HepG2 (cell line): ENCODE measurements around the gene CEP19. TPM values are rescaled to one million over a fixed set of nuclear protein-coding genes. Genes with fewer than 3 reads are reported as not detected.

ENCODE experiments used
- HNRNPH1 ChIP-seq: fragments of 200-400 bp; formaldehyde crosslinking; optimal IDR thresholded peaks from 2 replicates; pipeline ENCODE3; 2017; ENCODE audit warnings: mild to moderate bottlenecking, low read depth, low read length
- KDM4B ChIP-seq: sonication (generic); formaldehyde crosslinking; IDR thresholded peaks from 2 replicates; pipeline ENCODE4 v1.4.0; 2020; ENCODE audit warnings: missing genetic modification reagents
- NAIF1 ChIP-seq: sonication (generic); formaldehyde crosslinking; IDR thresholded peaks from 2 replicates; pipeline ENCODE4 v1.5.0; 2020; ENCODE audit warnings: mild to moderate bottlenecking, missing genetic modification reagents, borderline replicate concordance
- TCF12 ChIP-seq, 2 experiments: fragments of 450-650 bp in 1 of 2; sonication (generic) in 1 of 2; formaldehyde crosslinking in 1 of 2; IDR thresholded peaks; 2 replicates each; pipeline versions ENCODE4 v1.6.1 to v1.8.0; 2017 to 2022; ENCODE audit warnings: antibody characterized with exemption in 1 of 2, mild to moderate bottlenecking in 1 of 2, missing genetic modification reagents in 1 of 2, moderate library complexity in 1 of 2
- ZFP37 ChIP-seq: sonication (generic); formaldehyde crosslinking; IDR thresholded peaks from 2 replicates; pipeline ENCODE4 v1.4.0; 2020; ENCODE audit warnings: missing genetic modification reagents, borderline replicate concordance
- ZNF737 ChIP-seq: sonication (generic); formaldehyde crosslinking; IDR thresholded peaks from 2 replicates; pipeline ENCODE4 v1.5.0; 2020; ENCODE audit warnings: missing genetic modification reagents, mild to moderate bottlenecking, borderline replicate concordance
- ZNF746 ChIP-seq: sonication (generic); formaldehyde crosslinking; IDR thresholded peaks from 2 replicates; pipeline ENCODE4 v1.8.0; 2022; ENCODE audit warnings: mild to moderate bottlenecking, missing genetic modification reagents
- polyA plus RNA-seq, 8 experiments: library from polyadenylated mRNA; depleted of rRNA in 3 of 8; stranded (reverse) in 7 of 8; unstranded in 1 of 8; fragments of >200 nt; fragmentation: Illumina TruSeq in 4 of 8; extraction: Trizol in 4 of 8; gene quantifications; 2 replicates each; pipeline versions ENCODE4 v1.2.1 to v1.2.3, GENCODE V29; 2011 to 2016; ENCODE audit warnings: low read depth in 4 of 8, missing spikeins in 1 of 8, mixed read lengths in 1 of 8; ENCODE audit not compliant: insufficient read depth in 1 of 8
- total RNA-seq, 5 experiments: library from RNA; depleted of rRNA; stranded (reverse); fragments of >200 nt; fragmentation: Illumina TruSeq; extraction: Trizol; gene quantifications; 2 replicates each; pipeline ENCODE4 v1.2.3, GENCODE V29; 2016; ENCODE audit warnings: low read depth in 1 of 5
- TF ChIP-seq, protein P1 (sequence below): sonication (generic); formaldehyde crosslinking; IDR thresholded peaks from 2 replicates; pipeline ENCODE4 v1.4.0; 2020; ENCODE audit warnings: missing genetic modification reagents
- TF ChIP-seq, protein P2 (sequence below): sonication (generic); formaldehyde crosslinking; IDR thresholded peaks from 2 replicates; pipeline ENCODE4 v1.9.0; 2021; ENCODE audit warnings: missing genetic modification reagents, borderline replicate concordance
- TF ChIP-seq, protein P3 (sequence below): sonication (generic); formaldehyde crosslinking; IDR thresholded peaks from 2 replicates; pipeline ENCODE4 v1.4.0; 2020; ENCODE audit warnings: missing genetic modification reagents
- TF ChIP-seq, protein P4 (sequence below): sonication (generic); formaldehyde crosslinking; IDR thresholded peaks from 2 replicates; pipeline ENCODE4 v1.9.0; 2021; ENCODE audit warnings: missing genetic modification reagents, borderline replicate concordance

CEP19 gene
- total and polyA plus RNA-seq, 2 of the 13 experiments (the other 11 are each of a cell fraction or from before 2014, with no cell fraction given), result 0.48 to 1.2 TPM

- TF ChIP-seq, protein P1, sequence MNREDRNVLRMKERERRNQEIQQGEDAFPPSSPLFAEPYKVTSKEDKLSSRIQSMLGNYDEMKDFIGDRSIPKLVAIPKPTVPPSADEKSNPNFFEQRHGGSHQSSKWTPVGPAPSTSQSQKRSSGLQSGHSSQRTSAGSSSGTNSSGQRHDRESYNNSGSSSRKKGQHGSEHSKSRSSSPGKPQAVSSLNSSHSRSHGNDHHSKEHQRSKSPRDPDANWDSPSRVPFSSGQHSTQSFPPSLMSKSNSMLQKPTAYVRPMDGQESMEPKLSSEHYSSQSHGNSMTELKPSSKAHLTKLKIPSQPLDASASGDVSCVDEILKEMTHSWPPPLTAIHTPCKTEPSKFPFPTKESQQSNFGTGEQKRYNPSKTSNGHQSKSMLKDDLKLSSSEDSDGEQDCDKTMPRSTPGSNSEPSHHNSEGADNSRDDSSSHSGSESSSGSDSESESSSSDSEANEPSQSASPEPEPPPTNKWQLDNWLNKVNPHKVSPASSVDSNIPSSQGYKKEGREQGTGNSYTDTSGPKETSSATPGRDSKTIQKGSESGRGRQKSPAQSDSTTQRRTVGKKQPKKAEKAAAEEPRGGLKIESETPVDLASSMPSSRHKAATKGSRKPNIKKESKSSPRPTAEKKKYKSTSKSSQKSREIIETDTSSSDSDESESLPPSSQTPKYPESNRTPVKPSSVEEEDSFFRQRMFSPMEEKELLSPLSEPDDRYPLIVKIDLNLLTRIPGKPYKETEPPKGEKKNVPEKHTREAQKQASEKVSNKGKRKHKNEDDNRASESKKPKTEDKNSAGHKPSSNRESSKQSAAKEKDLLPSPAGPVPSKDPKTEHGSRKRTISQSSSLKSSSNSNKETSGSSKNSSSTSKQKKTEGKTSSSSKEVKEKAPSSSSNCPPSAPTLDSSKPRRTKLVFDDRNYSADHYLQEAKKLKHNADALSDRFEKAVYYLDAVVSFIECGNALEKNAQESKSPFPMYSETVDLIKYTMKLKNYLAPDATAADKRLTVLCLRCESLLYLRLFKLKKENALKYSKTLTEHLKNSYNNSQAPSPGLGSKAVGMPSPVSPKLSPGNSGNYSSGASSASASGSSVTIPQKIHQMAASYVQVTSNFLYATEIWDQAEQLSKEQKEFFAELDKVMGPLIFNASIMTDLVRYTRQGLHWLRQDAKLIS, result no peak
- TF ChIP-seq, protein P2, sequence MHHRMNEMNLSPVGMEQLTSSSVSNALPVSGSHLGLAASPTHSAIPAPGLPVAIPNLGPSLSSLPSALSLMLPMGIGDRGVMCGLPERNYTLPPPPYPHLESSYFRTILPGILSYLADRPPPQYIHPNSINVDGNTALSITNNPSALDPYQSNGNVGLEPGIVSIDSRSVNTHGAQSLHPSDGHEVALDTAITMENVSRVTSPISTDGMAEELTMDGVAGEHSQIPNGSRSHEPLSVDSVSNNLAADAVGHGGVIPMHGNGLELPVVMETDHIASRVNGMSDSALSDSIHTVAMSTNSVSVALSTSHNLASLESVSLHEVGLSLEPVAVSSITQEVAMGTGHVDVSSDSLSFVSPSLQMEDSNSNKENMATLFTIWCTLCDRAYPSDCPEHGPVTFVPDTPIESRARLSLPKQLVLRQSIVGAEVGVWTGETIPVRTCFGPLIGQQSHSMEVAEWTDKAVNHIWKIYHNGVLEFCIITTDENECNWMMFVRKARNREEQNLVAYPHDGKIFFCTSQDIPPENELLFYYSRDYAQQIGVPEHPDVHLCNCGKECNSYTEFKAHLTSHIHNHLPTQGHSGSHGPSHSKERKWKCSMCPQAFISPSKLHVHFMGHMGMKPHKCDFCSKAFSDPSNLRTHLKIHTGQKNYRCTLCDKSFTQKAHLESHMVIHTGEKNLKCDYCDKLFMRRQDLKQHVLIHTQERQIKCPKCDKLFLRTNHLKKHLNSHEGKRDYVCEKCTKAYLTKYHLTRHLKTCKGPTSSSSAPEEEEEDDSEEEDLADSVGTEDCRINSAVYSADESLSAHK (CRISPR knock-in tag), result no peak
- TF ChIP-seq HNRNPH1 (no peak), NAIF1 (no peak), KDM4B (no peak), ZNF737 (CRISPR knock-in tag) (no peak), ZFP37 (CRISPR knock-in tag) (no peak), TCF12 (IDR thresholded peaks at IDR 0.05) (no peak), TCF12 (CRISPR knock-in tag; IDR thresholded peaks at IDR 0.05) (no peak), ZNF746 (CRISPR knock-in tag) (no peak)
- TF ChIP-seq, protein P3, sequence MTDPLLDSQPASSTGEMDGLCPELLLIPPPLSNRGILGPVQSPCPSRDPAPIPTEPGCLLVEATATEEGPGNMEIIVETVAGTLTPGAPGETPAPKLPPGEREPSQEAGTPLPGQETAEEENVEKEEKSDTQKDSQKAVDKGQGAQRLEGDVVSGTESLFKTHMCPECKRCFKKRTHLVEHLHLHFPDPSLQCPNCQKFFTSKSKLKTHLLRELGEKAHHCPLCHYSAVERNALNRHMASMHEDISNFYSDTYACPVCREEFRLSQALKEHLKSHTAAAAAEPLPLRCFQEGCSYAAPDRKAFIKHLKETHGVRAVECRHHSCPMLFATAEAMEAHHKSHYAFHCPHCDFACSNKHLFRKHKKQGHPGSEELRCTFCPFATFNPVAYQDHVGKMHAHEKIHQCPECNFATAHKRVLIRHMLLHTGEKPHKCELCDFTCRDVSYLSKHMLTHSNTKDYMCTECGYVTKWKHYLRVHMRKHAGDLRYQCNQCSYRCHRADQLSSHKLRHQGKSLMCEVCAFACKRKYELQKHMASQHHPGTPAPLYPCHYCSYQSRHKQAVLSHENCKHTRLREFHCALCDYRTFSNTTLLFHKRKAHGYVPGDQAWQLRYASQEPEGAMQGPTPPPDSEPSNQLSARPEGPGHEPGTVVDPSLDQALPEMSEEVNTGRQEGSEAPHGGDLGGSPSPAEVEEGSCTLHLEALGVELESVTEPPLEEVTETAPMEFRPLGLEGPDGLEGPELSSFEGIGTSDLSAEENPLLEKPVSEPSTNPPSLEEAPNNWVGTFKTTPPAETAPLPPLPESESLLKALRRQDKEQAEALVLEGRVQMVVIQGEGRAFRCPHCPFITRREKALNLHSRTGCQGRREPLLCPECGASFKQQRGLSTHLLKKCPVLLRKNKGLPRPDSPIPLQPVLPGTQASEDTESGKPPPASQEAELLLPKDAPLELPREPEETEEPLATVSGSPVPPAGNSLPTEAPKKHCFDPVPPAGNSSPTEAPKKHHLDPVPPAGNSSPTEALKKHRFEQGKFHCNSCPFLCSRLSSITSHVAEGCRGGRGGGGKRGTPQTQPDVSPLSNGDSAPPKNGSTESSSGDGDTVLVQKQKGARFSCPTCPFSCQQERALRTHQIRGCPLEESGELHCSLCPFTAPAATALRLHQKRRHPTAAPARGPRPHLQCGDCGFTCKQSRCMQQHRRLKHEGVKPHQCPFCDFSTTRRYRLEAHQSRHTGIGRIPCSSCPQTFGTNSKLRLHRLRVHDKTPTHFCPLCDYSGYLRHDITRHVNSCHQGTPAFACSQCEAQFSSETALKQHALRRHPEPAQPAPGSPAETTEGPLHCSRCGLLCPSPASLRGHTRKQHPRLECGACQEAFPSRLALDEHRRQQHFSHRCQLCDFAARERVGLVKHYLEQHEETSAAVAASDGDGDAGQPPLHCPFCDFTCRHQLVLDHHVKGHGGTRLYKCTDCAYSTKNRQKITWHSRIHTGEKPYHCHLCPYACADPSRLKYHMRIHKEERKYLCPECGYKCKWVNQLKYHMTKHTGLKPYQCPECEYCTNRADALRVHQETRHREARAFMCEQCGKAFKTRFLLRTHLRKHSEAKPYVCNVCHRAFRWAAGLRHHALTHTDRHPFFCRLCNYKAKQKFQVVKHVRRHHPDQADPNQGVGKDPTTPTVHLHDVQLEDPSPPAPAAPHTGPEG (CRISPR knock-in tag), result no peak
- TF ChIP-seq, protein P4, sequence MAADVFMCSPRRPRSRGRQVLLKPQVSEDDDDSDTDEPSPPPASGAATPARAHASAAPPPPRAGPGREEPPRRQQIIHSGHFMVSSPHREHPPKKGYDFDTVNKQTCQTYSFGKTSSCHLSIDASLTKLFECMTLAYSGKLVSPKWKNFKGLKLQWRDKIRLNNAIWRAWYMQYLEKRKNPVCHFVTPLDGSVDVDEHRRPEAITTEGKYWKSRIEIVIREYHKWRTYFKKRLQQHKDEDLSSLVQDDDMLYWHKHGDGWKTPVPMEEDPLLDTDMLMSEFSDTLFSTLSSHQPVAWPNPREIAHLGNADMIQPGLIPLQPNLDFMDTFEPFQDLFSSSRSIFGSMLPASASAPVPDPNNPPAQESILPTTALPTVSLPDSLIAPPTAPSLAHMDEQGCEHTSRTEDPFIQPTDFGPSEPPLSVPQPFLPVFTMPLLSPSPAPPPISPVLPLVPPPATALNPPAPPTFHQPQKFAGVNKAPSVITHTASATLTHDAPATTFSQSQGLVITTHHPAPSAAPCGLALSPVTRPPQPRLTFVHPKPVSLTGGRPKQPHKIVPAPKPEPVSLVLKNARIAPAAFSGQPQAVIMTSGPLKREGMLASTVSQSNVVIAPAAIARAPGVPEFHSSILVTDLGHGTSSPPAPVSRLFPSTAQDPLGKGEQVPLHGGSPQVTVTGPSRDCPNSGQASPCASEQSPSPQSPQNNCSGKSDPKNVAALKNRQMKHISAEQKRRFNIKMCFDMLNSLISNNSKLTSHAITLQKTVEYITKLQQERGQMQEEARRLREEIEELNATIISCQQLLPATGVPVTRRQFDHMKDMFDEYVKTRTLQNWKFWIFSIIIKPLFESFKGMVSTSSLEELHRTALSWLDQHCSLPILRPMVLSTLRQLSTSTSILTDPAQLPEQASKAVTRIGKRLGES (CRISPR knock-in tag), result no peak
Measured at GRCh38 chr3:196754091-196754981, 42.3 kb upstream of the CEP19 start (continued).
